Measurements from ENCODE around the gene LMF1. TPM values are rescaled to one million over a fixed set of nuclear protein-coding genes. Genes with fewer than 3 reads are reported as not detected.

Gene LMF1
- total and polyA plus RNA-seq, 2 donors from 2014 or later: 15.4 to 28.6 TPM

- no peaks in the 10 kb centered on the region for H3K36me3 ChIP-seq (ENCODE audit: control insufficient read depth in 2 of 3, insufficient read depth in 3 of 3, low read length in 3 of 3)
- H3K4me1 ChIP-seq (ENCODE audit: control insufficient read depth in 2 of 3, insufficient read depth in 2 of 3, low read depth in 1 of 3, low read length in 3 of 3): no peaks in the 10 kb centered on the region
- H3K9ac ChIP-seq (ENCODE audit: low read length in 3 of 3): no peak overlapping the region
- TF ChIP-seq CTCF (IDR thresholded peaks at IDR 0.05; ENCODE audit: borderline replicate concordance, extremely low read depth, insufficient read depth): no peak
- intact Hi-C loops (cut with DNase I): no loop called here
- H3K27me3 ChIP-seq (ENCODE audit: control insufficient read depth, insufficient read depth, low read length): no peaks in the 10 kb centered on the region
- no peak for FAIRE-seq
- DNase-seq: no peak
- no peak overlapping the region for H3K27ac ChIP-seq (ENCODE audit: low read depth in 2 of 2, low read length in 2 of 2)
- H3K9me3 ChIP-seq (ENCODE audit: control insufficient read depth in 2 of 3, insufficient read depth in 1 of 3, low read length in 3 of 3): no peaks in the 10 kb centered on the region
- no peak overlapping the region for H3K4me3 ChIP-seq (ENCODE audit: low read length in 3 of 3)
Observed at GRCh38 chr16:897701-898100, 73.1 kb downstream of the LMF1 start.

GRCh38 chr16:897200-897543, 73.6 kb downstream of the LMF1 start:
- H3K27ac ChIP-seq (ENCODE audit: low read depth in 2 of 2, low read length in 2 of 2): no peak overlapping the region
- H3K4me3 ChIP-seq (ENCODE audit: low read length in 3 of 3): no peak overlapping the region
- intact Hi-C loops (cut with DNase I): no loop called here
- DNase-seq: no peak
- TF ChIP-seq CTCF (IDR thresholded peaks at IDR 0.05; ENCODE audit: borderline replicate concordance, extremely low read depth, insufficient read depth): no peak
- no peaks in the 10 kb centered on the region for H3K4me1 ChIP-seq (ENCODE audit: control insufficient read depth in 2 of 3, insufficient read depth in 2 of 3, low read depth in 1 of 3, low read length in 3 of 3)
- no peaks in the 10 kb centered on the region for H3K36me3 ChIP-seq (ENCODE audit: control insufficient read depth in 2 of 3, insufficient read depth in 3 of 3, low read length in 3 of 3)
- no peak overlapping the region for H3K9ac ChIP-seq (ENCODE audit: low read length in 3 of 3)
- no peak for FAIRE-seq
- H3K9me3 ChIP-seq (ENCODE audit: control insufficient read depth in 2 of 3, insufficient read depth in 1 of 3, low read length in 3 of 3): no peaks in the 10 kb centered on the region
- no peaks in the 10 kb centered on the region for H3K27me3 ChIP-seq (ENCODE audit: control insufficient read depth, insufficient read depth, low read length)

GRCh38 chr16:896261-897199, 74.3 kb downstream of the LMF1 start:
- H3K27ac ChIP-seq (ENCODE audit: low read depth in 2 of 2, low read length in 2 of 2): no peak overlapping the region
- no peak for FAIRE-seq
- no peak for DNase-seq

More at GRCh38 chr16:896261-897199, 74.3 kb downstream of the LMF1 start:
- Histone ChIP-seq H3K9me3 (ENCODE audit: control insufficient read depth in 2 of 3, insufficient read depth in 1 of 3, low read length in 3 of 3) (no peaks in the 10 kb centered on the region), H3K4me3 (ENCODE audit: low read length in 3 of 3) (no peak overlapping the region), H3K4me1 (ENCODE audit: control insufficient read depth in 2 of 3, insufficient read depth in 2 of 3, low read depth in 1 of 3, low read length in 3 of 3) (no peaks in the 10 kb centered on the region), H3K36me3 (ENCODE audit: control insufficient read depth in 2 of 3, insufficient read depth in 3 of 3, low read length in 3 of 3) (no peaks in the 10 kb centered on the region), H3K27me3 (ENCODE audit: control insufficient read depth, insufficient read depth, low read length) (no peaks in the 10 kb centered on the region), H3K9ac (ENCODE audit: low read length in 3 of 3) (no peak overlapping the region)
- intact Hi-C loops (cut with DNase I): no loop called here
- TF ChIP-seq CTCF (IDR thresholded peaks at IDR 0.05; ENCODE audit: borderline replicate concordance, extremely low read depth, insufficient read depth): no peak

All from kidney (tissue), 14 donors.